Measurements from ENCODE around the gene KCTD14.

KCTD14 gene

DNA sequence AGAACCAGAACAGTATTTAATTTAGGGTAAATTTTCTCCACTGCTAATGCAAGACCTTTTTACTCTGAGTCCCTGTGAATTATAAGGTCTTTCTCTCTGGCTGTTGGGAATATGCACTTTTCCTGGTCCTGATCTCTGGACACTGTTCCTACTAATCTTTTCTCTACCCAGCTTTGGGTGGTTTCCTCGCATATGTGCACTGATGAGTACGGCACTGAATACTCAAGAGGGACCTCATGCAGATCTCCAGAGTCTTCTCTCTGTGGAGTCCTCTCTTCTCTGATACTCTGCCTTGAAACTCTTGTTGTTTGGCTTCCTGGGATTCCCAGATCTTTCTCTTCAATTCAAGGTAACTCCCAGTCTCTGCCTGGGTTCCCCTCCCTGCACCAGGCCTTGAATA is 14.0 kb downstream of the KCTD14 start:
- no peaks in the 10 kb centered on the region for H3K36me3 ChIP-seq (ENCODE audit: low read depth)
- no peaks in the 10 kb centered on the region for H3K9me3 ChIP-seq (ENCODE audit: severe bottlenecking)
- ATAC-seq (ENCODE audit: low read depth), result no peak
- H3K4me3 ChIP-seq (ENCODE audit: severe bottlenecking), result no peak overlapping the region
- H3K27me3 ChIP-seq (ENCODE audit: insufficient read depth, poor library complexity, severe bottlenecking), result no peaks in the 10 kb centered on the region
- H3K4me1 ChIP-seq (ENCODE audit: insufficient read depth, poor library complexity, severe bottlenecking), result no peaks in the 10 kb centered on the region
- no peak overlapping the region for H3K27ac ChIP-seq (ENCODE audit: poor library complexity, severe bottlenecking)
- TF ChIP-seq, protein P1, sequence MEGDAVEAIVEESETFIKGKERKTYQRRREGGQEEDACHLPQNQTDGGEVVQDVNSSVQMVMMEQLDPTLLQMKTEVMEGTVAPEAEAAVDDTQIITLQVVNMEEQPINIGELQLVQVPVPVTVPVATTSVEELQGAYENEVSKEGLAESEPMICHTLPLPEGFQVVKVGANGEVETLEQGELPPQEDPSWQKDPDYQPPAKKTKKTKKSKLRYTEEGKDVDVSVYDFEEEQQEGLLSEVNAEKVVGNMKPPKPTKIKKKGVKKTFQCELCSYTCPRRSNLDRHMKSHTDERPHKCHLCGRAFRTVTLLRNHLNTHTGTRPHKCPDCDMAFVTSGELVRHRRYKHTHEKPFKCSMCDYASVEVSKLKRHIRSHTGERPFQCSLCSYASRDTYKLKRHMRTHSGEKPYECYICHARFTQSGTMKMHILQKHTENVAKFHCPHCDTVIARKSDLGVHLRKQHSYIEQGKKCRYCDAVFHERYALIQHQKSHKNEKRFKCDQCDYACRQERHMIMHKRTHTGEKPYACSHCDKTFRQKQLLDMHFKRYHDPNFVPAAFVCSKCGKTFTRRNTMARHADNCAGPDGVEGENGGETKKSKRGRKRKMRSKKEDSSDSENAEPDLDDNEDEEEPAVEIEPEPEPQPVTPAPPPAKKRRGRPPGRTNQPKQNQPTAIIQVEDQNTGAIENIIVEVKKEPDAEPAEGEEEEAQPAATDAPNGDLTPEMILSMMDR (IDR thresholded peaks at IDR 0.05; ENCODE audit: poor library complexity, severe bottlenecking), result no peak
- DNase-seq (ENCODE audit: low spot score), result no peak

DNA sequence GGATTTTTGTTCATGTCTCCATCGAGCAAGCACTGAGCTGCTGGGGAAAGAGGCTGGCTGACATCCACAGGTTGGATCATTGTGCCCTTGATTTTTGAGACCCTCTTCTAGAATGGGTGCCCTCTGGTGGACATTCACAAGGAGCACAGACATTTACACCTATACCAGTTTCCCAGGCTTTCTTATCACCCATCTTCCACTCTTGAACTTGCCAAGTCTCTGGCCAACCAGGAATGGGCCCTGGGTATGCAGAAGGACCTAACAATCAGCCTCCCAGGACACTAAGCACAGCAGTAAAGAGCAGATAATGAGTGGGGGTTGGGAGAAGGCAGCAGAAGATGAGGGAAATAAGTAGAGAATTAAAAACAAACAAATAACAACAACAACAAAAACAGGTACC is 22.9 kb downstream of the KCTD14 start:
- ATAC-seq (ENCODE audit: low read depth) (peak; percentile 88), DNase-seq (ENCODE audit: low spot score) (no peak)
- TF ChIP-seq, protein P1 (IDR thresholded peaks at IDR 0.05; ENCODE audit: poor library complexity, severe bottlenecking), result peak; percentile 85
- Histone ChIP-seq H3K4me3 (ENCODE audit: severe bottlenecking) (no peak overlapping the region), H3K4me1 (ENCODE audit: insufficient read depth, poor library complexity, severe bottlenecking) (no peaks in the 10 kb centered on the region), H3K36me3 (ENCODE audit: low read depth) (no peaks in the 10 kb centered on the region), H3K9me3 (ENCODE audit: severe bottlenecking) (no peaks in the 10 kb centered on the region), H3K27me3 (ENCODE audit: insufficient read depth, poor library complexity, severe bottlenecking) (no peaks in the 10 kb centered on the region), H3K27ac (ENCODE audit: poor library complexity, severe bottlenecking) (no peak overlapping the region)

DNA sequence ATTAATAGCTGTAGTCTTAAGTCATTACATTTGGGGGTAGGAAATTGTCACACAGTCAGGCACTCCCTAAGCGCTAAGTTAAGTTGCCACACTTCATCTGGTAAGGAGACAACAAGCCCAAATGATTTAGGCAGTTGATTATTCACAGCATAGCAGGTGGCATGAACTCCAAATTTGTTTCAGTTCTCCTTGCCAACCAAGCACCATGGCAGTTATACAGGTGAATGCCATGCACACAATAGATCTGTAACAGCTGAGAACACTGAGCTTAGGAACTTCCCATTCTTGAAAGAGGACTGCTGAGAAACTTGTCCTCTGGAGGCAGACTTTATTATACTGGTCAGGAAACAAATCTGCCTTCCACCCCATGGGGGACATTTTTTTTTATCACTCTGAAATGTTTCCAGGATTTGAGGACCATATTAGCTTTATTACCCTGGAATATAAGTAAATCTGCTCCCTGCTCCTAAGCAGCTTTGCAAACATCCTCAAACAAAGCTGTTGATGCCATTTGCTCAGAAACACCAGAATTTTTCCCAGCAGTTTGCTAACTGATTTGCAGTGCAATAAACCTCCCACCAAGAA is 23.5 kb downstream of the KCTD14 start:
- Histone ChIP-seq H3K27ac (ENCODE audit: poor library complexity, severe bottlenecking) (no peak overlapping the region), H3K4me1 (ENCODE audit: insufficient read depth, poor library complexity, severe bottlenecking) (no peaks in the 10 kb centered on the region), H3K36me3 (ENCODE audit: low read depth) (no peaks in the 10 kb centered on the region), H3K9me3 (ENCODE audit: severe bottlenecking) (no peaks in the 10 kb centered on the region), H3K27me3 (ENCODE audit: insufficient read depth, poor library complexity, severe bottlenecking) (no peaks in the 10 kb centered on the region), H3K4me3 (ENCODE audit: severe bottlenecking) (no peak overlapping the region)
- ATAC-seq (ENCODE audit: low read depth) (no peak), DNase-seq (ENCODE audit: low spot score) (no peak)
- TF ChIP-seq, protein P1 (IDR thresholded peaks at IDR 0.05; ENCODE audit: poor library complexity, severe bottlenecking), result no peak

DNA sequence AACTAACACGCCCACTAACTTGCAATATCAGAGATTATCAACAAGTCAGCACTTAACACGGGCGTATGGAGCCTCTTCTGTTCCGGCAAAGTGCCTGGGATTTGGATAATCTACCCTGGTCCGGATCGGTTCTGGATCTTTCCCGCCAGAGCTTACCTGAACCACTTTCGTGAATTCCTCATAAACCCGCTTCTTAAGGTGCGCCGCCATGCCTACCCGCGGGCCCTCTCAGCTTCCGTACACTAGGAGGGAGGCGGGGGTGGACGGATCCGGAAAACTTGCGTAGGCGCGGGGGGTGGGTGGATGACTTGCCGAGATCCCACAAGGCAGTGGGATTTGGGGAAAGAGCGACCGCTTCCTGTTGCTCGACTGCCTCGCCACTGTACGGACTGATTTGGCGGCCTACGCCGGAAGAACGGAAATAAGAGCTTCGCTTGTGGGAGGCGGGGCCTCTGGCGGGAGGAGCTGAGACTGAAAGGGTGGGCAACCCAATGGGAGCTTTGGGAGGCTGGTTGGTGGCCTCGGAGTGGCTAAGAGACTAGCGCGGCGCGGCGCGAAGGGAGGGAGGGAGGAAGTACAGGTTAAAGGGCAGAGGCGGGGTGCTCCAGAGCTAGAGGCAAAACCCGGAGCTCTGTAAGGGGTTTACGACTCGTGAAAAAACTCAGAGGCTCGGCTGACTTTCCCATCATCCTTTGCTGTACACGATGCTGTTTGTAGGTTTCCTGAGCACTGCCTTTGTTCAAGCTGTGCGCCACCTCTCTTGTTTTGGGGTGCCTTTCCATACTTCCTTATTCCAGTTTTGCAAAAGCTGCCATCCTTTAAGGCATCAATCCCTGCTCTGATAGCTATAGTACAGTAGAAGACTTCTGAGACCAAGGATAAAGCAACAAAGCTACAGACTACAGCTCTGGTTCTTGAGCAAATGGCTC is 28.4 kb downstream of the KCTD14 start, which contains the start of gene INTS4:
TSS of gene INTS4 (minus strand) at position 235 of the 929 bp plus-strand sequence. CDS start at position 210, 25 bp downstream.
- Histone ChIP-seq H3K4me3 (ENCODE audit: severe bottlenecking) (peak within 1 kb of the TSS; percentile 66), H3K27me3 (ENCODE audit: insufficient read depth, poor library complexity, severe bottlenecking) (no peaks in the 10 kb centered on the region), H3K4me1 (ENCODE audit: insufficient read depth, poor library complexity, severe bottlenecking) (no peaks in the 10 kb centered on the region), H3K36me3 (ENCODE audit: low read depth) (peaks cover 10% of the 10 kb centered on the region; the same call in 1 of the 2 replicates), H3K27ac (ENCODE audit: poor library complexity, severe bottlenecking) (peak within 1 kb of the TSS; percentile 52), H3K9me3 (ENCODE audit: severe bottlenecking) (no peaks in the 10 kb centered on the region)
- ATAC-seq (ENCODE audit: low read depth), result peak; percentile 98
- peak; percentile 99 for DNase-seq (ENCODE audit: low spot score)
- TF ChIP-seq, protein P1 (IDR thresholded peaks at IDR 0.05; ENCODE audit: poor library complexity, severe bottlenecking), result no peak

All from RWPE2 (cell line).